Forelimb muscle (tissue), 1 donor: ENCODE measurements around the gene CSF3R. TPM values are rescaled to one million over a fixed set of nuclear protein-coding genes. Genes with fewer than 3 reads are reported as not detected.

Experiments used
- DNase-seq: peaks from one replicate; pipeline ENCODE4 v3.0.0-alpha.2; 2013; ENCODE audit warnings: low read depth
- polyA plus RNA-seq: library from polyadenylated mRNA; unstranded; fragments of 120-200 nt; gene quantifications from one replicate; pipeline ENCODE4 v1.2.1, GENCODE V29; 2013; ENCODE audit not compliant: insufficient read length

Gene CSF3R
- polyA plus RNA-seq, 1 donor = 3.4 TPM

GRCh38 chr1:36420836-36421317 is 61.8 kb downstream of the CSF3R start:
- DNase-seq = peak; percentile 58

GRCh38 chr1:36420409-36420808 is 62.3 kb downstream of the CSF3R start:
- no peak for DNase-seq

GRCh38 chr1:36419569-36419968 is 63.1 kb downstream of the CSF3R start:
- DNase-seq = no peak

GRCh38 chr1:36419140-36419539 is 63.6 kb downstream of the CSF3R start:
- DNase-seq = no peak

GRCh38 chr1:36417931-36418330 is 64.8 kb downstream of the CSF3R start:
- no peak for DNase-seq

Other genes with a start within 250 kb of the CSF3R start
- 2.8 TPM for gene SH3D21, start 176.5 kb downstream of the CSF3R start, polyA plus RNA-seq
- 29.6 TPM for gene EVA1B, start 159.3 kb downstream of the CSF3R start, polyA plus RNA-seq
- 24.2 TPM for gene STK40, start 97.0 kb downstream of the CSF3R start, polyA plus RNA-seq
- 24.0 TPM for gene LSM10, start 85.0 kb downstream of the CSF3R start, polyA plus RNA-seq
- gene OSCP1, start 32.5 kb downstream of the CSF3R start, polyA plus RNA-seq = 6.1 TPM
- gene MRPS15, start 18.5 kb downstream of the CSF3R start, polyA plus RNA-seq = 56.3 TPM